NOMO-1 treated with dmso at 0.1 percent for 144 hours (cell line): ENCODE data around the gene ARHGEF4.

Experiments
- DNase-seq: peaks from one replicate; lab custom pipeline; 2025; ENCODE audit not compliant: unreplicated experiment; lab: John Stamatoyannopoulos, UW

The ARHGEF4 gene

GRCh38 chr2:131035112-131035825 is 198.6 kb downstream of the ARHGEF4 start:
- DNase-seq, result no peak

- no peak for DNase-seq
Measured at GRCh38 chr2:131035826-131036231, 199.1 kb downstream of the ARHGEF4 start.

- DNase-seq, result no peak
Measured at GRCh38 chr2:131036269-131036668, 199.6 kb downstream of the ARHGEF4 start.

GRCh38 chr2:131036696-131037397 is 200.1 kb downstream of the ARHGEF4 start:
- DNase-seq, result no peak

GRCh38 chr2:131037398-131038257 is 200.9 kb downstream of the ARHGEF4 start:
- DNase-seq, result no peak

- DNase-seq, result no peak
Measured at GRCh38 chr2:131038258-131039100, 201.8 kb downstream of the ARHGEF4 start.

- DNase-seq, result no peak
Measured at GRCh38 chr2:131039101-131039440, 202.4 kb downstream of the ARHGEF4 start.

- no peak for DNase-seq
Measured at GRCh38 chr2:131039535-131039907, 202.8 kb downstream of the ARHGEF4 start.

- no peak for DNase-seq
Measured at GRCh38 chr2:131039908-131040660, 203.4 kb downstream of the ARHGEF4 start.

- DNase-seq, result no peak
Measured at GRCh38 chr2:131040661-131041401, 204.1 kb downstream of the ARHGEF4 start.

- DNase-seq, result no peak
Measured at GRCh38 chr2:131041402-131042147, 204.9 kb downstream of the ARHGEF4 start.

GRCh38 chr2:131042148-131042775 is 205.5 kb downstream of the ARHGEF4 start:
- DNase-seq, result no peak

- DNase-seq, result no peak
Measured at GRCh38 chr2:131043199-131044074, 206.7 kb downstream of the ARHGEF4 start.

GRCh38 chr2:131044075-131044756 is 207.5 kb downstream of the ARHGEF4 start:
- no peak for DNase-seq

- DNase-seq, result no peak
Measured at GRCh38 chr2:131044757-131045150, 208.0 kb downstream of the ARHGEF4 start.

GRCh38 chr2:131045286-131046027 is 208.7 kb downstream of the ARHGEF4 start:
- DNase-seq, result no peak
